HepG2 (cell line): Measurements from ENCODE around the gene HS2ST1. TPM values are rescaled to one million over a fixed set of nuclear protein-coding genes. Genes with fewer than 3 reads are reported as not detected.

Source experiments
- ATAC-seq: fragments of 200-7000 bp; cut with Tn5 transposase; 3 replicates; pipeline ENCODE4 v1.9.1; 2020; ENCODE audit warnings: mild to moderate bottlenecking, moderate library complexity
- BruUV-seq: library from RNA; stranded (reverse); fragments of 400-500 nt; replicated peaks from 2 replicates; lab custom pipeline; 2021; lab: Mats Ljungman, UMichigan
- CTCF ChIA-PET: fragments of 300-600 bp; formaldehyde crosslinking; extraction: SDS; loops from one replicate; lab custom pipeline; 2021; ENCODE audit warnings: low total read pairs, inconsistent platforms, low intra/inter-chr PET ratio; lab: Yijun Ruan, JAX
- POLR2A ChIA-PET: fragments of 350-600 bp; sonication (Branson Sonifier 250); formaldehyde crosslinking; loops from one replicate; lab custom pipeline; 2020; ENCODE audit warnings: antibody characterized with exemption, inconsistent platforms; lab: Yijun Ruan, JAX
- DNase-seq: peaks from one replicate; pipeline ENCODE4 v3.0.0-alpha.2; 2015; ENCODE audit warnings: low spot score
- FAIRE-seq: peaks from 3 replicates; lab custom pipeline; 2011; peaks lifted over from hg19 to GRCh38; lab: Jason Lieb, UNC
- H2AFZ ChIP-seq: one replicate; pipeline ENCODE4 v1.6.1; 2011; ENCODE audit warnings: low read length, inconsistent platforms
- H3K27ac ChIP-seq: fragments of 300-600 bp; 3 replicates; pipeline ENCODE4 v1.8.0; 2011; ENCODE audit warnings: mixed run types, mild to moderate bottlenecking, mixed read lengths, low read length, inconsistent platforms; ENCODE audit not compliant: insufficient read depth; ENCODE audit errors: extremely low read length
- H3K27me3 ChIP-seq, 2 experiments: fragments of 200-600 bp in 1 of 2; 2 replicates in 1 of 2; 3 replicates in 1 of 2; pipeline versions ENCODE4 v1.6.0 to v1.8.0; 2011; ENCODE audit warnings: low read length in 2 of 2, mild to moderate bottlenecking in 2 of 2, moderate library complexity in 2 of 2, inconsistent platforms in 1 of 2; ENCODE audit not compliant: insufficient read depth in 2 of 2, control insufficient read depth in 1 of 2
- H3K36me3 ChIP-seq, 2 experiments: fragments of 200-600 bp in 1 of 2; replicated peaks in 1 of 2; 2 replicates in 1 of 2; 3 replicates in 1 of 2; pipeline versions ENCODE4 v1.5.1 to v1.8.0; 2011; ENCODE audit warnings: low read length in 2 of 2, inconsistent platforms in 1 of 2; ENCODE audit not compliant: insufficient read depth in 2 of 2, control insufficient read depth in 1 of 2
- H3K4me1 ChIP-seq: 2 replicates; pipeline ENCODE4 v1.5.1; 2012; ENCODE audit warnings: low read length, inconsistent platforms; ENCODE audit not compliant: insufficient read depth
- H3K4me2 ChIP-seq: 2 replicates; pipeline ENCODE4 v1.6.0; 2011; ENCODE audit warnings: low read depth, low read length, inconsistent platforms
- H3K4me3 ChIP-seq, 3 experiments: fragments of 200-600 bp in 1 of 3; sonication (generic), shearing (Covaris generic) in 1 of 3; replicated peaks in 1 of 3; 2 replicates each; pipeline ENCODE4 v1.5.1; 2011 to 2016; ENCODE audit warnings: low read length in 3 of 3, inconsistent platforms in 2 of 3, low read depth in 2 of 3, mild to moderate bottlenecking in 2 of 3, control low read depth in 1 of 3, mixed read lengths in 1 of 3; ENCODE audit not compliant: insufficient read depth in 1 of 3
- H3K79me2 ChIP-seq: one replicate; pipeline ENCODE4 v1.6.1; 2011; ENCODE audit warnings: low read length, inconsistent platforms; ENCODE audit not compliant: insufficient read depth
- H3K9ac ChIP-seq: 2 replicates; pipeline ENCODE4 v1.6.0; 2011; ENCODE audit warnings: mild to moderate bottlenecking, low read depth, low read length, inconsistent platforms; ENCODE audit not compliant: insufficient read depth
- H3K9me3 ChIP-seq: 2 replicates; pipeline ENCODE4 v1.5.1; 2012; ENCODE audit warnings: mild to moderate bottlenecking, low read length
- H4K20me1 ChIP-seq: 2 replicates; pipeline ENCODE4 v1.6.0; 2011; ENCODE audit warnings: inconsistent platforms, mild to moderate bottlenecking, low read length, moderate library complexity; ENCODE audit not compliant: insufficient read depth
- ATF5 ChIP-seq: sonication (generic); formaldehyde crosslinking; IDR thresholded peaks from 2 replicates; pipeline ENCODE4 v1.4.0; 2020; ENCODE audit warnings: mild to moderate bottlenecking, low read depth, missing genetic modification reagents
- ATF6 ChIP-seq: sonication (generic); formaldehyde crosslinking; conservative IDR thresholded peaks from 2 replicates; pipeline ENCODE4 v1.4.0; 2020; ENCODE audit warnings: missing genetic modification reagents
- DMAP1 ChIP-seq: IDR thresholded peaks from 2 replicates; pipeline ENCODE4 v1.6.1; 2016
- E2F1 ChIP-seq: sonication (generic); formaldehyde crosslinking; IDR thresholded peaks from 2 replicates; pipeline ENCODE4 v1.5.0; 2020; ENCODE audit warnings: missing genetic modification reagents
- GTF2F1 ChIP-seq: fragments of 150-350 bp; IDR thresholded peaks from 2 replicates; pipeline ENCODE4 v1.6.1; 2014; ENCODE audit warnings: low read length
- IKZF4 ChIP-seq: sonication (generic); formaldehyde crosslinking; IDR thresholded peaks from 2 replicates; pipeline ENCODE4 v1.5.1; 2020; ENCODE audit warnings: borderline replicate concordance, mild to moderate bottlenecking, low read depth, missing genetic modification reagents; ENCODE audit errors: not compliant biosample characterization
- JUND ChIP-seq: sonication (generic); formaldehyde crosslinking; IDR thresholded peaks from 2 replicates; pipeline ENCODE4 v1.8.0; 2022; ENCODE audit warnings: mild to moderate bottlenecking, missing genetic modification reagents
- LRRFIP1 ChIP-seq: sonication (generic); formaldehyde crosslinking; conservative IDR thresholded peaks from 2 replicates; pipeline ENCODE4 v1.4.0; 2020; ENCODE audit warnings: missing genetic modification reagents
- MEIS1 ChIP-seq: sonication (generic); formaldehyde crosslinking; IDR thresholded peaks from 2 replicates; pipeline ENCODE4 v1.9.0; 2021; ENCODE audit warnings: mild to moderate bottlenecking, missing genetic modification reagents, moderate library complexity, borderline replicate concordance
- PREB ChIP-seq: sonication (generic); formaldehyde crosslinking; IDR thresholded peaks from 2 replicates; pipeline ENCODE4 v1.4.0; 2020; ENCODE audit warnings: missing genetic modification reagents
- ZNF367 ChIP-seq: sonication (generic); formaldehyde crosslinking; IDR thresholded peaks from 2 replicates; pipeline ENCODE4 v1.4.0; 2020; ENCODE audit warnings: missing genetic modification reagents, borderline replicate concordance
- ZNF563 ChIP-seq: sonication (generic); formaldehyde crosslinking; IDR thresholded peaks from 2 replicates; pipeline ENCODE4 v1.8.0; 2022; ENCODE audit warnings: mild to moderate bottlenecking, moderate library complexity, missing genetic modification reagents
- ZNF784 ChIP-seq: sonication (generic); formaldehyde crosslinking; IDR thresholded peaks from 2 replicates; pipeline ENCODE4 v1.5.1; 2020; ENCODE audit warnings: missing genetic modification reagents, mild to moderate bottlenecking, borderline replicate concordance
- WGBS: methylation state at CpG from one replicate; pipeline ENCODE4 v1.1.6; 2017; ENCODE audit warnings: low lambda C conversion rate; 5-methylcytosine and 5-hydroxymethylcytosine counted together
- in situ Hi-C: cut with HindIII; loops from 2 replicates; pipeline ENCODE4 v1.10.0; 2017; ENCODE audit warnings: low pct_unique_long_range_greater_than_20kb; ENCODE audit not compliant: extremely low pct_ligation_motif_present
- intact Hi-C: fragments of 100-400 bp; cut with micrococcal nuclease; formaldehyde crosslinking; loops from one replicate; pipeline ENCODE4 v1.10.0; 2022; ENCODE audit not compliant: unreplicated experiment
- polyA plus RNA-seq, 8 experiments: library from polyadenylated mRNA; depleted of rRNA in 3 of 8; stranded (reverse) in 7 of 8; unstranded in 1 of 8; fragments of >200 nt; fragmentation: Illumina TruSeq in 4 of 8; extraction: Trizol in 4 of 8; gene quantifications; 2 replicates each; pipeline versions ENCODE4 v1.2.1 to v1.2.3, GENCODE V29; 2011 to 2016; ENCODE audit warnings: low read depth in 4 of 8, missing spikeins in 1 of 8, mixed read lengths in 1 of 8; ENCODE audit not compliant: insufficient read depth in 1 of 8
- total RNA-seq, 5 experiments: library from RNA; depleted of rRNA; stranded (reverse); fragments of >200 nt; fragmentation: Illumina TruSeq; extraction: Trizol; gene quantifications; 2 replicates each; pipeline ENCODE4 v1.2.3, GENCODE V29; 2016; ENCODE audit warnings: low read depth in 1 of 5

The HS2ST1 gene
- total and polyA plus RNA-seq, 2 of the 13 experiments (the other 11 are each of a cell fraction or from before 2014, with no cell fraction given) = 22.1 to 58.7 TPM

- in situ Hi-C loops = no loop called here
- FAIRE-seq (no peak), ATAC-seq (no peak), DNase-seq (no peak)
- BruUV-seq = no TSS peak
- Histone ChIP-seq H3K36me3 (no peaks in the 10 kb centered on the region), H3K4me3 (no peak overlapping the region), H3K9ac (no peak overlapping the region), H3K27me3 (peaks cover 1 to 4% of the 10 kb centered on the region in 2 experiments; a peak in 3 of 5 replicates), H3K27ac (no peak overlapping the region), H3K9me3 (no peaks in the 10 kb centered on the region), H3K4me2 (no peak overlapping the region), H3K4me1 (no peaks in the 10 kb centered on the region), H2AFZ (no peak overlapping the region), H3K79me2 (no peaks in the 10 kb centered on the region), H4K20me1 (no peaks in the 10 kb centered on the region)
- 30% methylated on average over 7 of the region's 7 CpGs for whole genome bisulfite sequencing
- ChIA-PET POLR2A (no interaction called here), CTCF (no interaction called here)
- intact Hi-C loops = no loop called here
- TF ChIP-seq ZNF367 (CRISPR knock-in tag) = no peak
- no peak for TF ChIP-seq ZNF563
- TF ChIP-seq DMAP1 (CRISPR knock-in tag) = no peak
- no peak for TF ChIP-seq ZNF784 (CRISPR knock-in tag)
- no peak for TF ChIP-seq E2F1 (CRISPR knock-in tag)
- TF ChIP-seq IKZF4 (CRISPR knock-in tag) = no peak
- no peak for TF ChIP-seq JUND
- TF ChIP-seq LRRFIP1 (CRISPR knock-in tag) = no peak
- no peak for TF ChIP-seq ATF5
- TF ChIP-seq ATF6 (CRISPR knock-in tag) = no peak
- TF ChIP-seq GTF2F1 = no peak
- no peak for TF ChIP-seq PREB
- no peak for TF ChIP-seq MEIS1 (CRISPR knock-in tag)
These were observed 235.0 kb downstream of the HS2ST1 start for GRCh38 chr1:87149241-87150041.
